ENCODE measurements around the gene DUOXA2.

DNA sequence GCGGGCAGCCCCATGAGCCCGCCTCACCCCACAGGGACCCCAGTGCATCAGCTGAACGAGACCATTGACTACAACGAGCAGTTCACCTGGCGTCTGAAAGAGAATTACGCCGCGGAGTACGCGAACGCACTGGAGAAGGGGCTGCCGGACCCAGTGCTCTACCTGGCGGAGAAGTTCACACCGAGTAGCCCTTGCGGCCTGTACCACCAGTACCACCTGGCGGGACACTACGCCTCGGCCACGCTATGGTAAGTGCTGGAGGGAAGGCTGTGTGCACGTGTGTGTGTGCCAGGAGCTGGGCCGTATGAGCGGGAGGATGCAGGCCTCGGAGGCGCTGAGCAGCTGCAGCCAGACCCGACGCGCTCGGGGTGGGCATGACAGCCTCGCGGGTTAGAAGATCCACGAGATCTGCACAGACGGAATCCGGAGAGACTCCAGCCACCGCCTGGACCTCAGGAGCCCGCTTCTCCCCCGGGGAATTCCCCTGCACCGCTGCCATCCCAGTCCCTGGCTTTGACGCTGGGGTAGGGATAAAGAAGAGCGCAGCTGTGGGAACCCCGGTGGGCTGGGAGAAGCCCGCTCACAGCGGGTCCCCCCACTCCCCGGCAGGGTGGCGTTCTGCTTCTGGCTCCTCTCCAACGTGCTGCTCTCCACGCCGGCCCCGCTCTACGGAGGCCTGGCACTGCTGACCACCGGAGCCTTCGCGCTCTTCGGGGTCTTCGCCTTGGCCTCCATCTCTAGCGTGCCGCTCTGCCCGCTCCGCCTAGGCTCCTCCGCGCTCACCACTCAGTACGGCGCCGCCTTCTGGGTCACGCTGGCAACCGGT lies 2.6 kb downstream of the DUOXA2 start:
- TF ChIP-seq KDM1A (IDR thresholded peaks at IDR 0.05; ENCODE audit: low read depth) (no peak), CTCF (IDR thresholded peaks at IDR 0.05) (no peak), NFE2L2 (conservative IDR thresholded peaks at IDR 0.05; ENCODE audit: low read length) (no peak)
